HG03103 (cell line): ENCODE results near the gene ZBTB46.

ENCODE experiments used
- ATAC-seq: cut with Tn5 transposase; IDR thresholded peaks from one replicate; pipeline ENCODE4 v1.9.1; 2021; ENCODE audit warnings: low read depth; ENCODE audit not compliant: unreplicated experiment

Gene ZBTB46

DNA sequence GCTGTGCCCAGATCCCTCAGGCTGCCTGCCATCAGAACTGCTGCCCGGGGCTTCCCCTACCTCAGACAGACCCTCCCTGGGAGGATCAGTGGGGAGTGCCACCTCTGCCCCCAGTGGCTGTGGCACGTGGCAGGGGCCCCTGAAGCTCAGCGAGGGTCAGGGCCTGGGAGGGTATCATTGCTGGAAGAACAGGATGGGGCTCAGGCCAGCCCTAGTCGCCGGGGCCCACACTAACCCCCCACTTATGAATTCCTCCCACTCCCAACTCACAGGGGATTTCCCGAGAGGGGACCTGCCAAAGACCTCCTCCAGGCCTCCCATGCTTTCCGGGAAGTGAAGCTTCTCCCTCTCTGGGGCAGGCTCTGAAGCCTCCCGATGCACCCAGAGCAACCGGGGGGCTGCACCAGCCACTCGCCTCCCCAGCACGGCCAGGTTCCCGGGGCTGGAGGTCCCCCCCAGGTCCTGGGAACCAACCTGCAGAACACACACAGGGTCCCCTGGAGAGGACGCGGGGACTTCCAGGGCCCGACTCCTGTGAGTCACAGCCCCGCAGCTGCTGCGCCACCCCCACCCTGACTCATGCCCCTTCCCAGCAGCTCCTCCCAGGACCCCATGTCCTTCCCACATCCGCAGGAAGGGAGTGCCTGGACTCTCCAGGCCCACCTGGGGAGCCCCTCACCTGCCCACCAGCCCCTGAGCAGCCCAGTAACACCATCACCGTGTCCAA, 132.2 kb downstream of the ZBTB46 start:
- ATAC-seq: no peak

DNA sequence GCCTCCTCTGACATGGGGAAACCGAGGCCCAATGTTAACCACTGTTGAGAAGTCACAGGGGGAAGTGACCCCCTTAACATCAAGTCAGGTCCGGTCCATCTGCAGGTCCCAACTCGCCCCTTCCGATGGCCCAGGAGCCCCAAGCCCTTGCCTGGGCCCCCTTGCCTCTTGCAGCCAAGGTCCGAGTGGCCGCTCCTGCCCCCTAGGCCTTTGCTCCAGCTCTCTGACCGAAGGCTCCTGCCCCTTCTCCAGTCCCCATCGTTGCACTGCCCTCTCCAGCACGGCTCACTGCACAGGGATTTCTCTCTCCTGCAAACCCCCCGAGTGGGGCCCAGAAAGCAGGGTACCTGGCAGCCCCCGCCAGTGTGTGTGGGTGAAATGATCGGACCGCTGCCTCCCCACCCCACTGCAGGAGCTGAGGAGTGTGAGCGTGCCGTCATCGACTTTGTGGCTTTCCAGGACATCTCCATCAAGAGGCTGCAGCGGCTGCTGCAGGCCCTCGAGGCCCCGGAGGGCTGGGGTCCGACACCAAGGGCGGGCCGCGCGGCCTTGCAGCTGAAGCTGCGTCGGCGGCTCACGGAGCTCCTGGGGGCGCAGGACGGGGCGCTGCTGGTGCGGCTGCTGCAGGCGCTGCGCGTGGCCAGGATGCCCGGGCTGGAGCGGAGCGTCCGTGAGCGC, 133.1 kb downstream of the ZBTB46 start:
- no peak for ATAC-seq

GRCh38 chr20:63697357-63697867, 133.7 kb downstream of the ZBTB46 start:
- no peak for ATAC-seq

DNA sequence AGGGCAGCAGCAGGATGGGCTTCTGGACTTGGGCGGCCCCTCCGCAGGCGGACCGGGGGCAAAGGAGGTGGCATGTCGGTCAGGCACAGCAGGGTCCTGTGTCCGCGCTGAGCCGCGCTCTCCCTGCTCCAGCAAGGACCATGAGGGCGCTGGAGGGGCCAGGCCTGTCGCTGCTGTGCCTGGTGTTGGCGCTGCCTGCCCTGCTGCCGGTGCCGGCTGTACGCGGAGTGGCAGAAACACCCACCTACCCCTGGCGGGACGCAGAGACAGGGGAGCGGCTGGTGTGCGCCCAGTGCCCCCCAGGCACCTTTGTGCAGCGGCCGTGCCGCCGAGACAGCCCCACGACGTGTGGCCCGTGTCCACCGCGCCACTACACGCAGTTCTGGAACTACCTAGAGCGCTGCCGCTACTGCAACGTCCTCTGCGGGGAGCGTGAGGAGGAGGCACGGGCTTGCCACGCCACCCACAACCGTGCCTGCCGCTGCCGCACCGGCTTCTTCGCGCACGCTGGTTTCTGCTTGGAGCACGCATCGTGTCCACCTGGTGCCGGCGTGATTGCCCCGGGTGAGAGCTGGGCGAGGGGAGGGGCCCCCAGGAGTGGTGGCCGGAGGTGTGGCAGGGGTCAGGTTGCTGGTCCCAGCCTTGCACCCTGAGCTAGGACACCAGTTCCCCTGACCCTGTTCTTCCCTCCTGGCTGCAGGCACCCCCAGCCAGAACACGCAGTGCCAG, 134.3 kb downstream of the ZBTB46 start, which contains the start of gene TNFRSF6B:
Gene TNFRSF6B, plus strand, starts transcription at position 25 of the 729 bp plus-strand sequence. Its CDS starts 116 bp downstream, at position 141.
- ATAC-seq: no peak

- no peak for ATAC-seq
These were observed 134.8 kb downstream of the ZBTB46 start for GRCh38 chr20:63696306-63696627.

DNA sequence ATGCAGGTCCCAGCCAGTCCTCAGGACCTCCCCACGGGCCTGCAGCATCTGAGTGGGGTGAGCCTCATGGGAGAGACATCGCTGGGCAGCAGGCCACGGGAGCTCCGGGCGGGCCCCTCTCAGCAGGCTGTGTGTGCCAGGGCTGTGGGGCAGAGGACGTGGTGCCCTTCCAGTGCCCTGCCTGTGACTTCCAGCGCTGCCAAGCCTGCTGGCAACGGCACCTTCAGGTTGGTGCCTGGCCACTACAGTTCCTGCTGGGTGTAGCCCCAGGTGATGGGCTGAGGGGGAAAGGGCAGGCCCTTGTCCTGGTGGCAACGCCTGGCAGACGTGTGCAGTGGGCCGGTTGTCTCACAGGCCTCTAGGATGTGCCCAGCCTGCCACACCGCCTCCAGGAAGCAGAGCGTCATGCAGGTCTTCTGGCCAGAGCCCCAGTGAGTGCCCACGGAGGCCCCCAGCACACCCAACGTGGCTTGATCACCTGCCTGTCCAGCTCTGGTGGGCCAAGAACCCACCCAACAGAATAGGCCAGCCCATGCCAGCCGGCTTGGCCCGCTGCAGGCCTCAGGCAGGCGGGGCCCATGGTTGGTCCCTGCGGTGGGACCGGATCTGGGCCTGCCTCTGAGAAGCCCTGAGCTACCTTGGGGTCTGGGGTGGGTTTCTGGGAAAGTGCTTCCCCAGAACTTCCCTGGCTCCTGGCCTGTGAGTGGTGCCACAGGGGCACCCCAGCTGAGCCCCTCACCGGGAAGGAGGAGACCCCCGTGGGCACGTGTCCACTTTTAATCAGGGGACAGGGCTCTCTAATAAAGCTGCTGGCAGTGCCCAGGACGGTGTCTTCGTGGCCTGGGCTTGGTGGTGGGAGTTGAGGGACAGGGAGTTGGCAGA, 135.4 kb downstream of the ZBTB46 start:
- no peak for ATAC-seq

- no peak for ATAC-seq
These were observed 136.3 kb downstream of the ZBTB46 start for GRCh38 chr20:63694584-63695423.

- ATAC-seq: no peak
These were observed 137.1 kb downstream of the ZBTB46 start for GRCh38 chr20:63693733-63694583.
